Thymus (tissue), 11 donors: ENCODE measurements around the gene TMEM63A. TPM values are rescaled to one million over a fixed set of nuclear protein-coding genes. Genes with fewer than 3 reads are reported as not detected.
"Not testable (repeated sequence)": the region's sequence is repeated elsewhere in the genome, so short reads cannot be mapped to it uniquely, and the experiment has no call there.

Source experiments
- DNase-seq, 9 donors: peaks; one replicate each; pipeline ENCODE4 v3.0.0-alpha.2; 2013; ENCODE audit warnings: low spot score in 9 of 9, low read depth in 6 of 9, missing footprints in 1 of 9
- H3K27ac ChIP-seq, 2 donors: one replicate each; pipeline ENCODE4 v1.5.1; 2013; ENCODE audit warnings: control low read depth in 1 of 2, low read depth in 1 of 2, low read length in 1 of 2, mild to moderate bottlenecking in 1 of 2, moderate library complexity in 1 of 2
- H3K27me3 ChIP-seq, 2 donors: one replicate each; pipeline ENCODE4 v1.5.1; 2013; ENCODE audit warnings: low read length in 1 of 2; ENCODE audit not compliant: control insufficient read depth in 2 of 2, insufficient read depth in 1 of 2
- H3K36me3 ChIP-seq, 2 donors: one replicate each; pipeline ENCODE4 v1.5.1; 2013; ENCODE audit warnings: low read length in 1 of 2, mild to moderate bottlenecking in 1 of 2, moderate library complexity in 1 of 2; ENCODE audit not compliant: control insufficient read depth in 2 of 2, insufficient read depth in 2 of 2
- H3K4me1 ChIP-seq, 2 donors: one replicate each; pipeline ENCODE4 v1.5.1; 2013; ENCODE audit warnings: low read length in 2 of 2; ENCODE audit not compliant: control insufficient read depth in 2 of 2, insufficient read depth in 2 of 2
- H3K4me3 ChIP-seq, 2 donors: one replicate each; pipeline ENCODE4 v1.5.1; 2013; ENCODE audit warnings: low read length in 2 of 2, control low read depth in 1 of 2, mild to moderate bottlenecking in 1 of 2
- H3K9me3 ChIP-seq, 2 donors: one replicate each; pipeline ENCODE4 v1.5.1; 2013; ENCODE audit warnings: low read length in 1 of 2, mild to moderate bottlenecking in 1 of 2; ENCODE audit not compliant: control insufficient read depth in 2 of 2, insufficient read depth in 1 of 2
- WGBS: extraction: QIAGEN DNeasy Blood & Tissue Kit; methylation state at CpG from one replicate; pipeline ENCODE4 v1.1.7; 2013; 5-methylcytosine and 5-hydroxymethylcytosine counted together
- polyA plus RNA-seq: library from polyadenylated mRNA; stranded (reverse); fragments of 200-250 nt; gene quantifications from one replicate; pipeline ENCODE4 v1.2.3, GENCODE V29; 2013
- total RNA-seq: library from RNA; stranded (reverse); fragments of 120-200 nt; gene quantifications from one replicate; pipeline ENCODE4 v1.2.4, GENCODE V29; 2013
- donor health status: healthy.

The TMEM63A gene
- total and polyA plus RNA-seq, 2 donors: 19.8 to 38.8 TPM

DNA sequence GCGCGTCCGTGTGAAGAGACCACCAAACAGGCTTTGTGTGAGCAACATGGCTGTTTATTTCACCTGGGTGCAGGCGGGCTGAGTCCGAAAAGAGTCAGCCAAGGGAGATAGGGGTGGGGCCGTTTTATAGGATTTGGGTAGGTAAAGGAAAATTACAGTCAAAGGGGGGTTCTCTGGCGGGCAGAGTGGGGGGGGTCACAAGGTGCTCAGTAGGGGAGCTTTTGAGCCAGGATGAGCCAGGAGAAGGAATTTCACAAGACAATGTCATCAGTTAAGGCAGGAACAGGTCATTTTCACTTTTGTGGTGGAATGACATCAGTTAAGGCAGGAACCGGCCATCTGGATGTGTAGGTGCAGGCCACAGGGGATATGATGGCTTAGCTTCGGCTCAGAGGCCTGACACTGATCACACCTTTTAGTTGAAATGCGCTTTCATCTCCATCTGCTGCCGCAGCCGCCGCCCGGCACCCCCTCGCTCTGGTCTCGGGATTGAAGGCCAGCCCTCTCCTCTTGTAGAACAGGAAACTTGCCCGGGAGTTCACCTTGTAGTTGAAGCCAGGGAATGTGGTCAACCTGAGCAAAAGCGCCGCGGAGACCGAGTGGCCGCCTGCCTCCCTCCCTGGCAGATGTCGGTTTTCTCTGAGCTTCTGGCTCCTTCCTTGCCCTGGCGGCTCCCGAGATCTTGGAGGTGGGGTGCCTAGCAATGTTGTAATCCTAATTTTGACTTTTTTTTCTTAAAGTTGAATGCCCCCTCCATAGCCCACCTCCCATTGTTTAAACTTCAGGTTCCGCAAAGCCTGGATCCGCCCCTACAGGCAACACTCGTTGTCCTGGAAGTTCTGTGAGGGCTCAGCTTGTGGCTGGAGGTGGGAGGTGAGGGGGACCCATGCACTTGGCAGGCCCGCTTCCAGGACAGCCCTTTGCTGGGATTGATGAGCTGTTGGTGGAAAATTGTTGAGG, 71.3 kb downstream of the TMEM63A start:
- peak overlapping the region in 1 of 2 donors; percentile 52 for H3K27ac ChIP-seq
- peak in 1 of 9 donors; percentile 20 for DNase-seq
- not testable (repeated sequence) for H3K36me3 ChIP-seq, H3K9me3 ChIP-seq
- H3K27me3 ChIP-seq: peaks cover 0 to 37% of the 10 kb centered on the region in 2 donors
- 38% methylated on average over 29 of the region's 29 CpGs for WGBS
- peak overlapping the region; percentile 49 to 66 for H3K4me3 ChIP-seq
- H3K4me1 ChIP-seq: peaks cover 0 to 28% of the 10 kb centered on the region in 2 donors

DNA sequence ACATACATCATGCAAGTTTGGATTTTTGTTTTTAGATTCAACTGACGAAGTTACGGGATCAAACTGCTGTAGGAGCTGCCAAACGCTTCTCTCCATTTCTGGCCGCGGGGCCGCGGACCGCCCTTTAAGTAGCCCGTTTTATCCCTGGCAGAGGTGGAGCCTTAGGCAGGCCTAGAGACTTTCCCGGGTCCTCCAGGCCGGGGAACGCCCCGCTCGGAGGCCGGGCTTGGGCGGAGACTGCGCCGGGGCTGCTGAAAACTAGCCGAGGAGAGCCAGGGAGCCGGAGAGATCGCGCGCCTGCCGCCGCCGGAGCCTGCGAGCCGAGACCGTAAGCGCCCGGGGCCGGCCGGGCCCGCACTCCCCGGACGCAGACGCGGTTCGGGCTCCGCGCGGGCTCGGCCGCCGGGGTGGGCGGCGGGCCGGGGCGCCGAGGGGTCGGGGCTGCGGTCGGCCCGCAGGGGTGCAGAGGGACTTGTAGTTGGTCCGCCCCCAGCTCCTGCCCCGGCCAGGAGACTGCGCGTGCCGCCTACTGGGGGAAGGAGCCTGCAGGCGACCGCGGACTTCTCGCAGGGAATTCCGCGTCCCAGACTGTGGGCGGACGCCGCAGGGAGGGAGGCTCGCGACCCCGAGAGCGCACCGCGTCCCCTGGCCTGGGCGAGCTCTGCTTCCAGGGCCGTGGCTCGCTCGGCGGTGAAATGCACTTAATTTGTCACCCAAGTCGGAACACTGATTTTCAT, 72.2 kb downstream of the TMEM63A start, which contains the start of gene EPHX1:
EPHX1 (plus strand) TSS at position 283 of the 737 bp plus-strand sequence. CDS start 18,606 bp downstream, outside the sequence.
- Histone ChIP-seq H3K27me3 (peaks cover 0 to 37% of the 10 kb centered on the region in 2 donors), H3K9me3 (no peaks in the 10 kb centered on the region), H3K27ac (peak within 1 kb of the TSS in 1 of 2 donors; percentile 52), H3K4me1 (peaks cover 0 to 25% of the 10 kb centered on the region in 2 donors), H3K36me3 (no peaks in the 10 kb centered on the region), H3K4me3 (peak within 1 kb of the TSS; percentile 49 to 66)
- 1% methylated on average over 80 of the region's 80 CpGs for WGBS
- DNase-seq: peak in 5 of 9 donors; percentile 23 to 66 (median 42)

DNA sequence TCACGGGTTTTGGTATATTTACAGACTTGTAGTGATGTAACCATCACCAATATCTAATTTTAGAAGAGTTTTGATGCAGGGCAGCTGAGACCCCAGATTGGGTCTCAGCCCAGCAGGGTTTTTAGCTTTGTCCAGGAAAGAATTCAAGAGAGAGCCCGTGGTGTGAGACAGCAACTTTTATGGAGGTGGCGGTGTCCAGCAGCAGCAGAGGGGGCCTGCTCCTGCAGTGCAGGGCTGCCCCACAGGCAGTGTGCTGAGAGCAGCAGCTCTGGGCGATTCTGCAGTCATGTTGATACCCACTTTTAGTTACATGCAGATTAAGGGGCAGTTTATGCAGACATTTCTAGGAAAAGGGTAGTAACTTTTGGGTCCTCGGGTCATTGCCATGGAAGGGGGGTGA, 74.0 kb downstream of the TMEM63A start:
- H3K27me3 ChIP-seq: peaks cover 0 to 37% of the 10 kb centered on the region in 2 donors
- 87% methylated on average over 5 of the region's 5 CpGs for WGBS
- peaks cover 0 to 21% of the 10 kb centered on the region in 2 donors for H3K4me1 ChIP-seq
- H3K27ac ChIP-seq: no peak overlapping the region
- H3K9me3 ChIP-seq: no peaks in the 10 kb centered on the region
- no peaks in the 10 kb centered on the region for H3K36me3 ChIP-seq
- no peak for DNase-seq
- no peak overlapping the region for H3K4me3 ChIP-seq

DNA sequence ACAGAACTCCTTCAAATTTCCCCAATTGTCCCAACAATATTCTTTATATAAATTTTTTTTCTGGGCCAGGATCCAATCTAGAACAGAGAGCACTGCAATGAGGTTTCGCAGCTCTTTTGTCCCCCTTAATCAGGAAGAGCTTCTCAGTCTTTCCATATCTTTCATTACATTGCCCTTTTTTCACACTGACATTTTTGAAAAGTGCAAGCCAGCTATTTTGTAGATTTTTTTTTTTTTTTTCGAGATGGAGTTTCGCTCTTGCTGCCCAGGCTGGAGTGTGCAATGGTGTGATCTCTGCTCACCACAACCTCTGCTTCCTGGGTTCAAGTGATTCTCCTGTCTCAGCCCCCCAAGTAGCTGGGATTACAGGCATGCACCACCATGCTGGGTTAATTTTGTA, 75.4 kb downstream of the TMEM63A start:
- WGBS: over 99% methylated on average over 3 of the region's 3 CpGs
- H3K27ac ChIP-seq, DNase-seq, H3K36me3 ChIP-seq, H3K4me3 ChIP-seq, H3K9me3 ChIP-seq: not testable (repeated sequence)
- peaks cover 0 to 30% of the 10 kb centered on the region in 2 donors for H3K27me3 ChIP-seq
- H3K4me1 ChIP-seq: peaks cover 0 to 14% of the 10 kb centered on the region in 2 donors

DNA sequence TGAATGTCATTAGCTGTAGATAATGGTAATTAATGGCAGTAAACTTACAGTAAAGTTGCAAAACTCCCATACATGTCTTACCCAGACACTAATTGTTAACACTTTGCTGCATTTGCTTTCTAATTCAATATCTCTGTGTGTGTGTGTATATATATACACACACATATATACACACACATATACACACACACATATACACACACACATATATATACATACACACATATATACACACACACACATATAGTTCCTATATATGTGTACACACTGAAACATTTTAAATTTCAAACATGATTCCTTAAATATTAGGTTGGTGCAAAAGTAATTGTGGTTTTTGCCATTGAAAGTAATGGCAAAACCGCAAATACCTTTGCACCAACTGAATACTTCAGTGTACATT, 75.9 kb downstream of the TMEM63A start:
- H3K36me3 ChIP-seq: no peaks in the 10 kb centered on the region
- no peaks in the 10 kb centered on the region for H3K9me3 ChIP-seq
- peaks cover 0 to 13% of the 10 kb centered on the region in 2 donors for H3K4me1 ChIP-seq
- DNase-seq: no peak
- no peak overlapping the region for H3K4me3 ChIP-seq
- H3K27ac ChIP-seq: no peak overlapping the region
- WGBS: 100% methylated on average over 1 of the region's 1 CpG
- peaks cover 0 to 25% of the 10 kb centered on the region in 2 donors for H3K27me3 ChIP-seq

DNA sequence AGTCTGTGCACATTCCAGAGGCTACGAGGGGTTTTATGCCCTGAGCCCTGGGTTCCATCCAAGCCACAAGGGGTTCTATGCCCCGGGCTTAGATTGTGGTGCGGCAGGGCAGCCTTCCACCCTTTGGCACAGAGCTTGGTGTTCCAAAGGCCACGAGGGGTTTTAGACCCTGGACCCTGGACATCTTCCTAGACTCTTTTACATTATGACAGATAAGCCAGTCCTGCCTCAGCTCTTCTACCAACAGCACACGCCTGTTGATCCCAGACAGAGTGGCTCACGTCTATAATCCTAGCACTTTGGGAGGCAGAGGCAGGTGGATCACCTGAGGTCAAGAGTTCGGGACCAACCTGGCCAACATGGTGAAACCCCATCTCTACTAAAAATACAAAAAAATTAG, 81.0 kb downstream of the TMEM63A start:
- DNase-seq, H3K4me3 ChIP-seq, H3K9me3 ChIP-seq, H3K36me3 ChIP-seq, H3K4me1 ChIP-seq, H3K27ac ChIP-seq, H3K27me3 ChIP-seq: not testable (repeated sequence)
- 96% methylated on average over 7 of the region's 7 CpGs for WGBS

DNA sequence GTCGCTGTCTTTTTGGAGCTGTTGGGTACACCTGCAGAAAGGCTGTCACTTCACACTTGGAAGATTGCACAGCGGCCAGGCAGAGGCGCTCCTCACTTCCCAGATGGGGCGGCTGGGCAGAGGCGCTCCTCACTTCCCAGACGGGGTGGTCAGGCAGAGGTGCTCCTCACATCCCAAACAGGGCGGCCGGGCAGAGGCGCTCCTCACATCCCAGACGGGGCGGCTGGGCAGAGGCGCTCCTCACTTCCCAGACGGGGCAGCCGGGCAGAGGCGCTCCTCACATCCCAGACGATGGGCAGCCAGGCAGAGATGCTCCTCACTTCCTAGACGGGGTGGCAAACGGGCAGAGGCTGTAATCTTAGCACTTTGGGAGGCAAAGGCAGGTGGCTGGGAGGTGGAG, 86.1 kb downstream of the TMEM63A start:
- 99% methylated on average over 18 of the region's 18 CpGs for WGBS
- H3K27ac ChIP-seq, H3K4me3 ChIP-seq, H3K4me1 ChIP-seq, H3K27me3 ChIP-seq, DNase-seq: not testable (repeated sequence)
- Histone ChIP-seq H3K36me3 (peaks cover 16 to 34% of the 10 kb centered on the region in 2 donors), H3K9me3 (peaks cover 2 to 11% of the 10 kb centered on the region in 2 donors)
